T-cell (primary cell): ENCODE results near the gene TIAM2. TPM values are rescaled to one million over a fixed set of nuclear protein-coding genes. Genes with fewer than 3 reads are reported as not detected.

Experiments
- ATAC-seq, 4 experiments: fragments of 200-7000 bp in 3 of 4; fragments of 150-1000 bp in 1 of 4; cut with Tn5 transposase; replicated peaks in 1 of 4; 1 replicate in 3 of 4; 2 replicates in 1 of 4; pipeline ENCODE4 v1.10.0; 2021; ENCODE audit warnings: moderate library complexity in 3 of 4, mild to moderate bottlenecking in 2 of 4, moderate number of reproducible peaks in 1 of 4
- CTCF ChIA-PET, 2 donors: fragments of 300-600 bp; sonication (Branson Sonifier 250); formaldehyde crosslinking; loops; one replicate each; lab custom pipeline; 2022; ENCODE audit warnings: antibody characterized with exemption in 2 of 2; lab: Charles Lee
- POLR2A ChIA-PET, 2 donors: fragments of 300-600 bp; sonication (Branson Sonifier 250); formaldehyde crosslinking; loops; one replicate each; lab custom pipeline; 2022; ENCODE audit warnings: antibody characterized with exemption in 2 of 2; lab: Charles Lee
- DNase-seq, 35 experiments: peaks; one replicate each; pipeline versions ENCODE4 v3.0.0 to v3.0.0-alpha.2; 2013 to 2023
- H3K27ac ChIP-seq: one replicate; pipeline ENCODE4 v1.5.1; 2013; ENCODE audit warnings: low read length
- H3K27me3 ChIP-seq, 2 experiments: replicated peaks in 1 of 2; 1 replicate in 1 of 2; 2 replicates in 1 of 2; pipeline versions ENCODE4 v1.6.1 to v1.7.0; 2013; ENCODE audit warnings: low read length in 1 of 2, mixed read lengths in 1 of 2; ENCODE audit not compliant: control insufficient read depth in 2 of 2, insufficient read depth in 2 of 2; ENCODE audit errors: extremely low read depth in 1 of 2
- H3K36me3 ChIP-seq, 2 donors: 1 replicate in 1 of 2; 2 replicates in 1 of 2; pipeline versions ENCODE4 v1.6.1 to v1.7.0; 2013; ENCODE audit warnings: low read length in 1 of 2; ENCODE audit not compliant: control insufficient read depth in 2 of 2, insufficient read depth in 1 of 2; ENCODE audit errors: extremely low read depth in 1 of 2
- H3K4me1 ChIP-seq, 2 experiments: 1 replicate in 1 of 2; 2 replicates in 1 of 2; pipeline versions ENCODE4 v1.6.1 to v1.7.0; 2013; ENCODE audit warnings: low read length in 2 of 2, mixed read lengths in 1 of 2; ENCODE audit not compliant: insufficient read depth in 2 of 2, control insufficient read depth in 1 of 2; ENCODE audit errors: extremely low read depth in 1 of 2
- H3K4me3 ChIP-seq, 2 donors: 1 replicate in 1 of 2; 2 replicates in 1 of 2; pipeline versions ENCODE4 v1.5.1 to v1.7.0; 2013; ENCODE audit warnings: mild to moderate bottlenecking in 2 of 2, low read length in 1 of 2, moderate library complexity in 1 of 2; ENCODE audit not compliant: control insufficient read depth in 1 of 2; ENCODE audit errors: extremely low read depth in 1 of 2
- H3K9me3 ChIP-seq: 2 replicates; pipeline ENCODE4 v1.7.0; 2013
- H3K27ac Mint-ChIP-seq, 2 donors: one replicate each; pipeline ENCODE4 v1.8.0; 2020 to 2021; ENCODE audit warnings: mild to moderate bottlenecking in 2 of 2, mixed read lengths in 2 of 2
- H3K27me3 Mint-ChIP-seq, 2 donors: one replicate each; pipeline ENCODE4 v1.8.0; 2021 to 2022; ENCODE audit warnings: mixed read lengths in 2 of 2
- H3K36me3 Mint-ChIP-seq: one replicate; pipeline ENCODE4 v1.8.0; 2021; ENCODE audit warnings: mixed read lengths
- H3K4me1 Mint-ChIP-seq, 3 donors: one replicate each; pipeline ENCODE4 v1.8.0; 2020 to 2022; ENCODE audit warnings: mixed read lengths in 3 of 3, mild to moderate bottlenecking in 1 of 3
- H3K4me3 Mint-ChIP-seq, 3 donors: one replicate each; pipeline ENCODE4 v1.8.0; 2020 to 2022; ENCODE audit warnings: mild to moderate bottlenecking in 3 of 3, mixed read lengths in 3 of 3, moderate library complexity in 3 of 3
- H3K9me3 Mint-ChIP-seq, 3 donors: one replicate each; pipeline ENCODE4 v1.8.0; 2020 to 2022; ENCODE audit warnings: mixed read lengths in 3 of 3
- WGBS: methylation state at CpG from one replicate; pipeline ENCODE4 v1.1.5; 2013; ENCODE audit warnings: missing lambda C conversion rate; ENCODE audit not compliant: insufficient coverage; 5-methylcytosine and 5-hydroxymethylcytosine counted together
- total RNA-seq, 35 experiments: library from RNA in 6 of 35; stranded (reverse) in 6 of 35; fragments of 120-200 nt in 1 of 35; gene quantifications; one replicate each; pipeline versions ENCODE4 v1.2.1 to v1.2.4 and lab custom pipeline; 2013 to 2026

The TIAM2 gene
- total RNA-seq, 5 donors from 2014 or later (not counting 1 experiment from before 2014, with no cell fraction given) = 4.6 to 7.1 (median 6.8) TPM

DNA sequence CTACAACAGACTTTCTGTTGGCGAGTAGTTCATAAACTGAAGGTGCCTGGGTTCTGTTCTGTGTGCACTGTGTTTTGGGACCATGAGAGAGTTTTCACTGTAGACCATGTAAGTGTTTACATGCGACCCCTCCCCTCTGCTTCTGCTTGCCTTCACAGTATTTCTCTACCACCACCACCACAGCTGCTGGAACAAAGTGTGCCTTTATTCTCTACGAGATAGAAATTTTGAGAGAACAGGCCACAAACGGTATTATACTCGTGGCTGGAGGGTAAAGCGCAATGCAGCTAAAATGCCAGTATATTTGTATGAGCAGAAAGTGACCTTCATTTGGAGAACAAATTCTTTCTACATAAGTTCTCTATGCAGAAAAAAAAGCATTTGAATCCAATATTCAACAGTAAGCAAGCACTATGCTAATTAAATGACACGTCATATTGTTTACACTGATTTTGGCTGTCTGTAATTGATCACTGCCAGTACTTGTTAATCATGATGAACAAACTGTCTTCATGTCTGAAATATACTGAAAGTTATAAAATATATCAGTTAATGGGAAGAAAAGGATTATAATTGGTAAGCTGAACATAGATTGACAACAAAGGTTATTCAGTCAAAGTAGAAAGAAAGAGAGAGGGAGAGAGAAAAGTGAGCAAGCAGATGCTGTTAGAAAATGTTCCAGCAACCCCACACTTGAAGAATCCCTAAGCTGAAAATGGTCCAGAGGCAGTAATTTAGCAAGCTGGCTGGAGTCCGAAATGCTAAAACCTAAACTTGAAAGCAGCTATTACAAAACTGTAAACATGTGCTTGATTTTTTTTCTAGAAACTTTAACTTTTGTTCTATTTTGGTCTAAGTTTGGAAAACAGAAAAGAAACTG lies 277.5 kb downstream of the TIAM2 start:
- ATAC-seq (no peak), DNase-seq (no peak)
- Histone ChIP-seq H3K27me3 (no peaks in the 10 kb centered on the region), H3K27ac (no peak overlapping the region), H3K4me3 (no peak overlapping the region), H3K4me1 (no peaks in the 10 kb centered on the region), H3K9me3 (no peaks in the 10 kb centered on the region), H3K36me3 (peaks cover 7 to 36% of the 10 kb centered on the region in 2 donors)
- H3K4me1 Mint-ChIP-seq = peaks cover 19 to 24% (median 20%) of the 10 kb centered on the region in 3 donors
- no peaks in the 10 kb centered on the region for H3K27me3 Mint-ChIP-seq
- ChIA-PET POLR2A (no interaction called here), CTCF (interaction anchor here (0.6 to 1.3 kb wide), 3 partner anchors 8 to 1760 kb away, joined by 4 to 6 read pairs (median 5); no protein-coding TSS in a partner anchor)
- WGBS = 100% methylated on average over 2 of the region's 8 CpGs
- peak overlapping the region in 1 of 2 donors; percentile 5 for H3K27ac Mint-ChIP-seq
- no peaks in the 10 kb centered on the region for H3K9me3 Mint-ChIP-seq
- H3K36me3 Mint-ChIP-seq = peaks cover 45% of the 10 kb centered on the region
- no peak overlapping the region for H3K4me3 Mint-ChIP-seq

DNA sequence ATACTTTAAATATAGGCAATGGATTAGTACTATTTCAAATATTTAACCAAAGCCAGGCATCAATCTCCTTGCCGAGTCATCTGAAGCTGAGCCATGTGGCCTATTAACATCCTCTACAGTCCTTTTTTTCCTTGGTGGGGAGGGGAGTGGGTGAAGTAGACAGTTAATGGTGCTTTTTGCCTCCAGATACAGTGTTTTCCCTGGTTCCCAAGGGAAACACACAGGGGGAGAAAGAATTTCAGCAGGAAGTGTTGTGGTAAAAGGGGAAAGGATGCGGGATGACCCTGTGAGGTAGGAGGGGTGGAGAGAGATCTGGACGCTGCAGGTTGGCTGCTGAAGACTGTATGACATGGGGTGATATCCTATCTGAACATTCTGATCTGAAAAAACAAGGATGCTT lies 278.3 kb downstream of the TIAM2 start:
- ATAC-seq (no peak), DNase-seq (no peak)
- peaks cover 13 to 20% (median 16%) of the 10 kb centered on the region in 3 donors for H3K4me1 Mint-ChIP-seq
- H3K27me3 ChIP-seq = no peaks in the 10 kb centered on the region
- H3K36me3 Mint-ChIP-seq = peaks cover 44% of the 10 kb centered on the region
- WGBS = 90% methylated on average over 2 of the region's 3 CpGs
- no peak overlapping the region for H3K4me3 Mint-ChIP-seq
- no peaks in the 10 kb centered on the region for H3K4me1 ChIP-seq
- H3K4me3 ChIP-seq = no peak overlapping the region
- H3K36me3 ChIP-seq = peaks cover 7 to 41% of the 10 kb centered on the region in 2 donors
- ChIA-PET POLR2A (no interaction called here), CTCF (no interaction called here)
- H3K9me3 Mint-ChIP-seq = no peaks in the 10 kb centered on the region
- no peaks in the 10 kb centered on the region for H3K9me3 ChIP-seq
- H3K27ac Mint-ChIP-seq = peak overlapping the region in 1 of 2 donors; percentile 0
- H3K27me3 Mint-ChIP-seq = no peaks in the 10 kb centered on the region
- H3K27ac ChIP-seq = no peak overlapping the region

DNA sequence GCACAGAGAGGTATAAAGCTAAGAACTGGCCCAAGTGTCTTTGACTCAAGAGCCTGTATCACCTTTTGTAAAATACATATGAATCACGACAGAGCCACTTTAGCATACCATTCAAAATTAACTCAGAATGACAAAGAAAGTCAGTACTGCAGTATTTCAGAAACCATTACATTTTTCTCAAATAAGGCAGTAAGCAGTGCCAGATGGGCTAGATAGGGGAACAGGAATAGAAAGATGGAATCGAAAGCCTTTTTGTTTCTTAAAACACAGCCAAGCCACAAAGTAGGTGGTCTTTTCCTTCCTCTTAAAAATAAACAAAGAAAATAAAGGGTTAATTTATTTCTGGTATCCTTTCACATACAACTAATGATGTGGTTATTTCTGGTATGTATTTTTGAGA lies 279.0 kb downstream of the TIAM2 start:
- WGBS = no CpG with 5 or more reads among the region's 2 CpGs
- Histone ChIP-seq H3K4me3 (no peak overlapping the region), H3K9me3 (no peaks in the 10 kb centered on the region), H3K36me3 (peaks cover 7 to 44% of the 10 kb centered on the region in 2 donors), H3K4me1 (no peaks in the 10 kb centered on the region), H3K27ac (no peak overlapping the region), H3K27me3 (no peaks in the 10 kb centered on the region)
- H3K9me3 Mint-ChIP-seq = no peaks in the 10 kb centered on the region
- no peaks in the 10 kb centered on the region for H3K27me3 Mint-ChIP-seq
- CTCF ChIA-PET = no interaction called here
- ATAC-seq = no peak
- DNase-seq = no peak
- H3K36me3 Mint-ChIP-seq = peaks cover 50% of the 10 kb centered on the region
- H3K27ac Mint-ChIP-seq = no peak overlapping the region
- POLR2A ChIA-PET = no interaction called here
- H3K4me3 Mint-ChIP-seq = no peak overlapping the region
- peaks cover 16 to 26% (median 16%) of the 10 kb centered on the region in 3 donors for H3K4me1 Mint-ChIP-seq

DNA sequence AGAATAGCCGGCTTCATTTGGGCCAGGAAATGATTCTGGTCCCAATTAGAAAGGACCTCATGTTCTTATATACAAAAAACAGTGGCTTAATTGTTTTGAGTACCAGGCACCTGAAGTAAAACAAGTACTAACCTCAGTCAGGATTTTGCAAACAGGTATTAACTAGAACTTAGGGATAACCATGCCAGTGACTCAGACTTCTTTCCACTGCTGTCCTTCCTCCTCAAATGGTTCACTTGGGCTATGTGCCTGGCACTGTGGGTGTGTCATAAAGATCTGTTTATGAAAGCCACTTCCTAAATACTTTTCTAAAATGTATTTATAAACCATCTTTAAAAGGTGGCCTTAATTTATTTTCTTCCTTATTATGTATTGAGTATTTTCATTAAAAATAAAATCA lies 279.4 kb downstream of the TIAM2 start:
- H3K4me1 Mint-ChIP-seq = peaks cover 16 to 29% (median 20%) of the 10 kb centered on the region in 3 donors
- POLR2A ChIA-PET = no interaction called here

DNA sequence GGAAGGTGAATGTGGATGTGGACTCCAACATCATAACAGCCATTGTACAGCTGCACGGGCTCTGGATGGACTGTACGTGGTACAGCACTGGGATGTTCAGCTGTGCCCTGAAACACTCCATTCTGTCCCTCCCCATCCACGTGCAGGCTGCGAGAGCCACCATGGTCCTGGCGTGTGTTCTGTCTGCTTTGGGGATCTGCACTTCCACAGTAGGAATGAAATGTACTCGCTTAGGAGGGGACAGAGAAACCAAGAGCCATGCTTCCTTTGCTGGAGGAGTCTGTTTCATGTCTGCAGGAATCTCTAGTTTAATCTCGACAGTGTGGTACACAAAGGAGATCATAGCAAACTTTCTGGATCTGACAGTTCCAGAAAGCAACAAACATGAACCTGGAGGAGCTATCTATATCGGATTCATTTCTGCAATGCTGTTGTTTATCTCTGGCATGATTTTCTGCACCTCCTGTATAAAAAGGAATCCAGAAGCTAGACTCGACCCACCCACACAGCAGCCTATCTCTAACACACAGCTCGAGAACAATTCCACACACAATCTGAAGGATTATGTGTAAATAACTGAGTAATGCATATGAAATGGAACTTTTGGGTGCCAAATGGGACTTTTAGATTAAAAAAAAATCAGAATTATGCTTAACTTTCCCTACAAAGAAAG lies 280.8 kb downstream of the TIAM2 start:
- Mint-ChIP-seq H3K9me3 (no peaks in the 10 kb centered on the region), H3K36me3 (peaks cover 55% of the 10 kb centered on the region), H3K27me3 (no peaks in the 10 kb centered on the region), H3K27ac (peak overlapping the region in 1 of 2 donors; percentile 11), H3K4me1 (peaks cover 14 to 31% (median 16%) of the 10 kb centered on the region in 3 donors), H3K4me3 (no peak overlapping the region)
- H3K27ac ChIP-seq = no peak overlapping the region
- no peaks in the 10 kb centered on the region for H3K27me3 ChIP-seq
- H3K4me1 ChIP-seq = no peaks in the 10 kb centered on the region
- WGBS = 96% methylated on average over 7 of the region's 10 CpGs
- H3K9me3 ChIP-seq = no peaks in the 10 kb centered on the region
- ChIA-PET POLR2A (interaction anchor here in 1 of 2 donors (0.6 kb wide), 1 partner anchor 1166 kb away, joined by 3 read pairs; no protein-coding TSS in a partner anchor), CTCF (interaction anchor here (0.6 to 1.6 kb wide), 2 partner anchors 99 to 352 kb away, joined by 3 read pairs; no protein-coding TSS in a partner anchor)
- no peak overlapping the region for H3K4me3 ChIP-seq
- DNase-seq (no peak), ATAC-seq (no peak)
- H3K36me3 ChIP-seq = peaks cover 7 to 44% of the 10 kb centered on the region in 2 donors

More for the DNA sequence above, 279.4 kb downstream of the TIAM2 start:
- no peak overlapping the region for H3K27ac Mint-ChIP-seq
- H3K27me3 Mint-ChIP-seq = no peaks in the 10 kb centered on the region
- CTCF ChIA-PET = no interaction called here
- DNase-seq (no peak), ATAC-seq (no peak)
- H3K27me3 ChIP-seq = no peaks in the 10 kb centered on the region
- H3K4me3 ChIP-seq = no peak overlapping the region
- no peaks in the 10 kb centered on the region for H3K4me1 ChIP-seq
- no peaks in the 10 kb centered on the region for H3K9me3 Mint-ChIP-seq
- WGBS = no CpG with 5 or more reads among the region's 1 CpG
- H3K9me3 ChIP-seq = no peaks in the 10 kb centered on the region
- peaks cover 7 to 45% of the 10 kb centered on the region in 2 donors for H3K36me3 ChIP-seq
- H3K27ac ChIP-seq = no peak overlapping the region
- peaks cover 51% of the 10 kb centered on the region for H3K36me3 Mint-ChIP-seq
- H3K4me3 Mint-ChIP-seq = no peak overlapping the region

DNA sequence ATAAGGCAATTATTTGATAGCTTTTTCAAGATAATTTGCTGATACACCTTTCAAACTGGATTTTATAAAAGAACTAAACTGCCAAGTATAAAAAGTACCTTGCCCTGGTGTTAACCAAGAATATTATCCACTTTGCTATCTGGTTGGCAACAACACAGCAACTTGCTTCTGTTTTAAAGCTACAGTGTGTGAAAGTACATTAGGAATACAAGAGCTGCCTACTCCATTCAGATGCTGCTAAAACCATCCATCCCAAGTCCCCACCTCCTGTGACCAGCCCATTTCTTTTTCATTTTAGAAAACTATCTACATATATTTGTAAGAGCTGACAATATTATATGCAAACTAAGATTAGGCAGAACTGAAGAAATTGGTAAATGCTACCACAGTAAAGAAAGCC lies 281.5 kb downstream of the TIAM2 start:
- H3K36me3 Mint-ChIP-seq = peaks cover 55% of the 10 kb centered on the region
- H3K4me3 Mint-ChIP-seq = no peak overlapping the region
- Histone ChIP-seq H3K27me3 (no peaks in the 10 kb centered on the region), H3K36me3 (peaks cover 7 to 43% of the 10 kb centered on the region in 2 donors), H3K27ac (no peak overlapping the region), H3K4me1 (no peaks in the 10 kb centered on the region), H3K4me3 (no peak overlapping the region), H3K9me3 (no peaks in the 10 kb centered on the region)
- ChIA-PET CTCF (interaction anchor here (0.6 to 1.6 kb wide), 4 partner anchors 25 to 352 kb away, joined by 3 read pairs; no protein-coding TSS in a partner anchor), POLR2A (no interaction called here)
- no peaks in the 10 kb centered on the region for H3K27me3 Mint-ChIP-seq
- ATAC-seq (no peak), DNase-seq (no peak)
- peak overlapping the region in 1 of 2 donors; percentile 17 for H3K27ac Mint-ChIP-seq
- H3K4me1 Mint-ChIP-seq = peaks cover 14 to 31% (median 16%) of the 10 kb centered on the region in 3 donors
- no peaks in the 10 kb centered on the region for H3K9me3 Mint-ChIP-seq
